NCI-H82 treated with DMSO at 0.1 percent for 48 hours (cell line): Measurements from ENCODE around the gene TSPAN18.

ENCODE experiments used
- DNase-seq: peaks from one replicate; lab custom pipeline; 2025; ENCODE audit not compliant: unreplicated experiment; lab: John Stamatoyannopoulos, UW

TSPAN18 gene

DNA sequence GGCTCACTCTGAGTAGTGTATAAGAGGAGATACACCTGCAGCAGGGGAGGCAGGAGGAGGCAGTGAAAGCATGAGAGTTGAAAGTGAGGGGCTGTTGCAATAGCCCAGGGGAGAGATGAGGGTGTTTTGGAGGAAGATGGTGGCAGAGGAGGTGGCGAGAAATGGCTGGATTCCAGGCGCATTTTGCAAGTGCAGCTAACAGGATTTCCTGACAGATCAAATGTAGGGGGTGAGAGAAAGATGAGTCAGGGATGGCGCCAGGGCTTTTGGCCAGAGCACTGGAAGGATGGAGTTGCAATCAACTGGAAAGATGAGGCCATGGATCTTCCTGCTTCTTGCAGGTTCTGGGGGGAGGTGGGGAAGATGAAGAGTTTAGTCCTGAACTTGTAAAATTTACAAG, 16.8 kb upstream of the TSPAN18 start:
- DNase-seq: peak; percentile 10

- DNase-seq: no peak
Observed at GRCh38 chr11:44711113-44711786, 15.5 kb upstream of the TSPAN18 start.

DNA sequence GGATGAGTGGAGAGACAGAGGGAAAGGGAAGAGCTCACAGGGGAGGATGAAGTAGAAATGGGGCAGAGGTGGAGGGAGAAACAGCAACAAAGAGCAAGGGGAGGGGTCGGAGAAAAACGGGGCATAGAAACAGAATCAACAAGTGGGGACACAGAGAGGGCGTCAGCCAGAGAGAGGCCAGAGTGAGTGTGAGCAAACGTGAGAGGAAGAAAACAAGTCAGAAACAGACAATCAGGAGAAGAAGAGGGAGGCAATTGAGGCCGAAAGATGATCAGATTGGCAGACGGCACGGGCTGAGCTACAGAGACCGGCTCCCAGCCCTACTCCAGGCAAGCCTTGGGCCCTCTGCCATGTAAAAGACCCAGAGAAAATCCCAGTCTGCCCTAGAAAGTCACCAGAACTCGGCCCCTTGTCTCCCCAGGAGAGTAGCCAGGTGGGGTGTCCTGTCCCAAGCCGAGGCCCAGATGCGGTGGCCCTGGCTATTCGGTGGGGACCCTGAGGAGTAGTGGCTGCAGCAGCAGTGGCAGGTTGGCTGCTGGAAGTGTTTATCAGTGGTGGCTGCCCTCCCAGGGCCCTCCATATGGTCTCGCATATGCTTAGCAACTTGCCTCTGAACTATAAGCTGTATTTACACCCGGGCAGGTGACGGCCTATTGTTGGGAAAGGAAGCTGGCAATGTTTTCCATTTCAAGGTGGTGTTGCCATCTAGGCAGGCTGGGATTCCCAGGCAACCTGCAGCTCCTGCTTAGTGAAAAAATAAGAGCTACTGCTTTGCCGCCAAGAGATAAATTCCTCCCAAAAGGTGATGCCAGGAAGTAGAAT, 14.8 kb upstream of the TSPAN18 start:
- peak; percentile 76 for DNase-seq

DNA sequence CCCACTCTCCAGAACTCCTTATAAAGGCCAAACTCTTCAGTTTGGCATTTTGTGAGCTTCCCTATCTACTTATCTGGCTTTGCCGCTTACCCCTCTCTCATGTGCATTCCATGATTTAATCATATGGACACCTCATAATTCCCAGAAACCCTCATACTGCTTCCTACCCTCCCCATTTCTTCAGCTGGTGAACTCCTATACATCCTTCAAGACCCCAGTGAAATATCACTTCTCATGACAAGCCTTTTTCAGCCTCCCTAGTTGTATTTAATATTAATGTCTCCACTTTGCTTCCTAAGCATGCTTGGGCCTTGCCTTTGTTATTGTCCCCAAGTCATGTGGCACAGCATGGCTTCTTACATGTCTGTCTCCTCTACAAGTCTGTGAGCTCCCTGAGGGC, 13.7 kb upstream of the TSPAN18 start:
- no peak for DNase-seq

DNA sequence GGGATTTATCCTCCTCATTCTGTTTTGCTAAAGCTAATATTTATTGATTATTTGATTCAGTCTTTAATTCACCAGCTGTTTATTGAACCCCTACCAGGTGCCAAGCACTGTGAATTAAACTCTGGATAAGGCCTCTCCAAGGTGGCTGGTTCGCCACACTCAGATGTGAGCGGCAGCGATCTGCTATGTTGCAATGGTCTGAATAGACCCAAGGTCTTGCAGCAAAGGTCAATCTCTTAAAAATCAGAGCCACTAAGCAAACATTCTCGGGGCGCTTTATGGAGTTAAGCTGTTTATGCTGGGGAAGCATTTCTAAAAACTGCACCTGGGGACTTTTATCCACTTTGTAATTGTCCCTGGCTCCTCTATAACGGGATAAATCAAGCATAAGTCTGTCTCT, 10.5 kb upstream of the TSPAN18 start:
- DNase-seq: peak; percentile 71

DNA sequence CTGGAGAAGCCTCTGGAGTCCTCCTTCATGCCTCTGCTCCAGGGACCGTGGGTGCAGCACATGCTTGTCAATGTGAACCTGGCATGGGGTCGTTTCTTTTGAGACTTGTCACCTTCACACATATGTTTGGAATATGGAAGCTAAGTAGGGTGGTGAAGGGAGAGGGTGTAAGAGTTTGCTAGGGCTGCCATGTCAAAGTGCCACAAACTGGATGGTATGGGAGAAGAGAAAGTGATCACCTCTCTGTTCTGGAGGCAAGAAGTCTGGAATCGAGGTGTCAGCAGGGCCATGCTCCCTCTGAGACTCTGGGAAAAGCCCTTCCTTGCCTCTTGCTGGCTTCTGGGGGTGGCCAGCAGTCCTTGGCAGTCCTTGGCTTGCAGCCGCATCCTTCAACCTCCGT, 8.7 kb upstream of the TSPAN18 start:
- DNase-seq: no peak

- no peak for DNase-seq
Observed at GRCh38 chr11:44718612-44719390, 8.0 kb upstream of the TSPAN18 start.

DNA sequence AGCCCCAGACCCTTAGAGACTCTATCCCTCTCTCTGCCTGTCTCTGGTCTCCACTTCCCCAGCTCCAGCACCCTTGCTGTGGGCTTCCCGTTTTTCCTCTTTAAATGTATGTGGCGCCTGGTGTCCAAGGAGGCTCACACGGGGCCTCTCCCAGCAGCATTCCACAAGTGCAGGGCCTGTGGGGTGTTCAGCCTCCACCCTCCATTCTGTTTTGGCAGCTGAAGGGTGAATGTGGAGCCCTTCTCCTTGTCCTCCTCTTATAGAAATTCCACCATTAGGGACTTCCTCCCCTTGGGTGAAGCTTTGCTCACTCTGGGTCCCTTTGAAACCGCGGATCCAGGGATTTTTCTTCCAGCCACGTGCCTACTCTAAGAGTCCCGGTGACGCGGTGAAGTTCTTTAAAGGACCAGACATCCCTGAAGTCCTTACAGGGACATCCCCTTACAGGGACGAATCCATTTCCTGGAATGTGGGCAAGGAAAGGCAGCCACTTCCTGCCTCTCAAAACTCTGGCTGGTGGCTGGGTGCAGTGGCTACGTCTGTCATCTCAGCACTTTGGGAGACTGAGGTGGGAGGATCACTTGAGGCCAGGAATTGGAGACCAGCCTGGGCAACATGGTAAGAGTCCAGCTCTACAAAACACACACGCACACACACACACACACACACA, 1.6 kb upstream of the TSPAN18 start:
- no peak for DNase-seq

GRCh38 chr11:44725757-44726282, 942 bp upstream of the TSPAN18 start:
- DNase-seq: no peak

GRCh38 chr11:44727114-44727372, 281 bp downstream of the TSPAN18 start:
- DNase-seq: no peak

DNA sequence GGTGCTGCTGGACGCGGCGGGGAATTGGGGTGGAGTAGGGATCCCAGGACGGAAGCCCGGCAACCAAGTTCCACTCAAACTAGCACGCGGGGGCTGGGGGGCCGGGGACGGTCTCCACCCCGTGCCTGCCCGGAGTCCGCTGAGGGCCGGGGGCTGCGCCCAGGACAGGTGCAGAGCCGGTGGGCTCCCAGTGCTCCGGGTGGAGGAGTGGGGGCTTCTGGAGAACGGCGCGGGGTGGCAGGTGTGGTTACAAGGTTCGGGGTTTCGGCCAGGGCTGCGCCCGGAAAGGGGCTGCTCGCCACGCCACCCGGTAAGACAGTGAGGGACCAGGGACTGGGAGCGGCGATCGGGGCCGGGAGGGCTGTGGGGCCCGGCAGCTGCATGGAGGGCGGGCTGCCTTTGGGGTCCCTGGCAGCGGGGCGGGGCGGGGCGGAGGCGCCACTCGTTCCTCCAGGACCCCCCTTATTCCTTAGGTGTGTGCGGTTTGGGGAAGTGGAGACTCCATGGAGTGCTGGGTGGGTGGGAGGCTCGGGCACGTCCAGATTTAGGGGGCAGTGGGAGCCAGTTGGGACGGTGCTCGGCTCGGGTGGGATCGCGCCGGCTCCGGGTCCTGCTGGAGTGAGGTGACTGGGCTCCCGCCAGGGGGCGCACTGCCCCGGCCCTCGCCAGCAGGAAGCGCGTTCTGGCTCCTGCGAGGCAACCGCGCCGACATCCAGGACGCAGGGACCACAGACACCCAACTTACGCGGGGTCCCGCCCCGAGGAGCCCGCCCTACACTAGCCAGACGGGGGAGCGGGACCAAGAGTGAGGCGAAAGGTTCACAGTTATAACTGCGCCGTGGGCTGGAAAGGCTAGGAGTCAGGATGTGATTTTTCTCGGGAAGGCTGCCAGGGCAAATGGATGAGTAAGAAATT, 868 bp downstream of the TSPAN18 start:
- DNase-seq: peak; percentile 40

- DNase-seq: no peak
Observed at GRCh38 chr11:44728491-44728910, 1.7 kb downstream of the TSPAN18 start.

DNA sequence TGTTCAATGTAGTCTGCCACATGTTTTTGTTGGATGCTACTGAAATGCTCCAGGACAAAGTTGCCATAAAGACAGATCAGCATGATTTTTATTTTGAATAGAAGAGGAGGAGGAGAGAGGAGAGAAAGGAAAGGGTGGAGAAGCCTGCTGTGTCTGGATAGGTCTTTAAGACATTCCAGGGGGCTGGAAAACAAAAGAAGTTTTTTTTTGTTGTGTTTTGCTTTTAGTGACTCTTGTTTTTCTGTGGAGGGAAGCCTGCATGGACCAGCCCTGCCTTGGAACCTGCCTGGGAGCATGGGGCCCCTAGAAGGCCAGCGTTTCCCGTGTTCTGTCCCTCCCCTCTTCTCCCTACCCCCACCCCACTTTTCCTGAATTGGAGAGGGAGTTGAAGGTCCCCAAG, 2.3 kb downstream of the TSPAN18 start:
- DNase-seq: no peak

DNA sequence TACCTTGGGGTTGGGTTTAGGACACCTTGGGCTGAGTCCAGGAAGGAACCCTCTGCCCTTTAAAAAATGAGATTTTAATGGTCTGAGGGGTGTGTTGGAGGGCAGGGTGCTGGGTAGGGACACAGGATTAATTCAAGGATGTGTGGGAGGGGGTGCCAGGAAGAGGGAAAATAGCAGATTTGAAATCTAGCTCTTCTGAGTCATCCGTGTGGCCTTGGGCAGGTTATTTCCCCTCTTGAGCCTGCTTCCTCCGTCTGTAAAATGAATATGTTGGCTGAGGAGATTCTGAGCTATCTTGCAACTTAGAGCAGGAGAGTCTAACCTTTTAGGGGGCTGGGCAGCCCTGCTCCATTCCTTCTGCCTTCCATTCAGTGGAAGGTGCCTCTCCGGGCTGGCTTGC, 3.0 kb downstream of the TSPAN18 start:
- no peak for DNase-seq

GRCh38 chr11:44730775-44731174, 4.0 kb downstream of the TSPAN18 start:
- no peak for DNase-seq

- peak; percentile 41 for DNase-seq
Observed at GRCh38 chr11:44731685-44732430, 5.1 kb downstream of the TSPAN18 start.

- DNase-seq: peak; percentile 41
Observed at GRCh38 chr11:44732564-44732963, 5.8 kb downstream of the TSPAN18 start.

- DNase-seq: no peak
Observed at GRCh38 chr11:44733877-44734276, 7.1 kb downstream of the TSPAN18 start.

DNA sequence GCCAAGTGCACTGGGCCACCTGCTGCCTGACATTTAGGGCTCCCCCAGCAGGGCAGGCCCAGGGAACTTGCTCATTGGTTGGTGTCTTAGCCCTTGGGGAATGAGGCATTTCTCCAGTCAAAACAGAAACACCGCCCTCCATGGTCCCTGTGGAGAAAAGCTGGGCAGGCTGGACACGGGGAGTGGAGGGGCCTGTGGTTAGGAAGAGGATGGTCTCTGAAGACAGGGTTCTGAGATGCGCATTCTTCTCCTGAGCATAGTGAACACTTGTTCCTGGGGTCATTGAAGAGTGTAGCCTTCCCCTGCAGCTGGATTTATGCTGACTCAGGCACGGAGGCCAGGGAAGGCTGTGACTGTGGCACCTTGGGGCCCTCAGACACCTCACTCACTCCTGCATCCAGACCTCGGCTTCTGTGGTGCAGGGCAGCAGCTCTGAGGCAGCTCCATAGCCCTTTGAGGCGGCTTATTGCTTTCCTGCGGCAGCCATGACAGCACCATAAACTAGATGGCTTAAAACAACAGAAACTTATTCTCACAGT, 8.2 kb downstream of the TSPAN18 start:
- no peak for DNase-seq
